NCI-H187 (cell line): ENCODE measurements around the gene TAP2.
"Not testable (repeated sequence)": the region's sequence is repeated elsewhere in the genome, so short reads cannot be mapped to it uniquely, and the experiment has no call there.

Source experiments
- DNase-seq, 2 experiments: peaks; one replicate each; lab custom pipeline; 2025; lab: John Stamatoyannopoulos, UW

TAP2 gene

GRCh38 chr6:32835167-32835893 lies 3.2 kb downstream of the TAP2 start:
- no peak for DNase-seq

- no peak for DNase-seq
Observed at GRCh38 chr6:32833664-32834063, 4.9 kb downstream of the TAP2 start.

- no peak for DNase-seq
Observed at GRCh38 chr6:32832535-32832934, 6.0 kb downstream of the TAP2 start.

GRCh38 chr6:32830936-32831335 lies 7.6 kb downstream of the TAP2 start:
- DNase-seq = no peak

- no peak for DNase-seq
Observed at GRCh38 chr6:32830017-32830416, 8.5 kb downstream of the TAP2 start.

GRCh38 chr6:32829495-32829894 lies 9.0 kb downstream of the TAP2 start:
- no peak for DNase-seq

GRCh38 chr6:32827025-32827424 lies 11.5 kb downstream of the TAP2 start:
- no peak for DNase-seq

- DNase-seq = no peak
Observed at GRCh38 chr6:32825966-32826365, 12.6 kb downstream of the TAP2 start.

GRCh38 chr6:32819729-32820128 lies 18.8 kb downstream of the TAP2 start:
- DNase-seq = no peak

- no peak for DNase-seq
Observed at GRCh38 chr6:32818867-32819266, 19.7 kb downstream of the TAP2 start.

- DNase-seq = no peak
Observed at GRCh38 chr6:32816746-32817204, 21.8 kb downstream of the TAP2 start, which contains the start of gene HLA-DOB. Gene HLA-DOB (minus strand): TSS chr6:32817002. CDS start chr6:32816951, 51 bp downstream.

- no peak for DNase-seq
Observed at GRCh38 chr6:32815996-32816395, 22.5 kb downstream of the TAP2 start.

GRCh38 chr6:32815115-32815514 lies 23.4 kb downstream of the TAP2 start:
- DNase-seq = no peak

- no peak for DNase-seq
Observed at GRCh38 chr6:32814145-32814544, 24.4 kb downstream of the TAP2 start.

- no peak for DNase-seq
Observed at GRCh38 chr6:32809171-32809570, 29.4 kb downstream of the TAP2 start.

- DNase-seq = no peak
Observed at GRCh38 chr6:32807020-32807580, 31.4 kb downstream of the TAP2 start.

- DNase-seq = not testable (repeated sequence)
Observed at GRCh38 chr6:32805404-32805803, 33.1 kb downstream of the TAP2 start.

GRCh38 chr6:32803416-32803815 lies 35.1 kb downstream of the TAP2 start:
- DNase-seq = no peak

- DNase-seq = no peak
Observed at GRCh38 chr6:32799740-32800139, 38.8 kb downstream of the TAP2 start.

GRCh38 chr6:32799168-32799567 lies 39.4 kb downstream of the TAP2 start:
- DNase-seq = no peak

GRCh38 chr6:32796848-32797776 lies 41.4 kb downstream of the TAP2 start:
- peak in 1 of 2 experiments; percentile 19 for DNase-seq

GRCh38 chr6:32794510-32794909 lies 44.0 kb downstream of the TAP2 start:
- no peak for DNase-seq
